CD14-positive monocyte (primary cell): ENCODE measurements around the gene SSTR5. TPM values are rescaled to one million over a fixed set of nuclear protein-coding genes. Genes with fewer than 3 reads are reported as not detected.

Source experiments
- DNase-seq, 3 donors: peaks; one replicate each; pipeline ENCODE4 v3.0.0-alpha.2; 2011 to 2022
- H2AFZ ChIP-seq: 2 replicates; pipeline ENCODE4 v1.6.0; 2012; ENCODE audit warnings: mild to moderate bottlenecking, low read depth, low read length, inconsistent platforms; ENCODE audit not compliant: insufficient read depth, poor library complexity, severe bottlenecking
- H3K27ac ChIP-seq, 2 donors: 1 replicate in 1 of 2; 2 replicates in 1 of 2; pipeline ENCODE4 v1.5.1; 2012 to 2013; ENCODE audit warnings: low read length in 2 of 2, control low read depth in 1 of 2, inconsistent platforms in 1 of 2, low read depth in 1 of 2, mild to moderate bottlenecking in 1 of 2
- H3K27me3 ChIP-seq, 2 donors: one replicate each; pipeline versions ENCODE4 v1.6.0 to v1.6.1; 2011 to 2013; ENCODE audit warnings: low read length in 2 of 2; ENCODE audit not compliant: control insufficient read depth in 2 of 2, insufficient read depth in 2 of 2
- H3K36me3 ChIP-seq, 2 donors: replicated peaks in 1 of 2; 1 replicate in 1 of 2; 2 replicates in 1 of 2; pipeline versions ENCODE4 v1.5.1 to v1.6.1; 2012 to 2013; ENCODE audit warnings: low read length in 2 of 2, control low read depth in 1 of 2, inconsistent platforms in 1 of 2, mild to moderate bottlenecking in 1 of 2; ENCODE audit not compliant: insufficient read depth in 2 of 2, control insufficient read depth in 1 of 2
- H3K4me1 ChIP-seq, 2 donors: 1 replicate in 1 of 2; 2 replicates in 1 of 2; pipeline versions ENCODE4 v1.5.1 to v1.6.1; 2012 to 2013; ENCODE audit warnings: low read length in 2 of 2, control low read depth in 1 of 2, inconsistent platforms in 1 of 2, mild to moderate bottlenecking in 1 of 2, moderate library complexity in 1 of 2; ENCODE audit not compliant: insufficient read depth in 2 of 2, control insufficient read depth in 1 of 2
- H3K4me2 ChIP-seq: replicated peaks from 2 replicates; pipeline ENCODE3; 2012; ENCODE audit warnings: low read length, moderate library complexity, mild to moderate bottlenecking; ENCODE audit not compliant: poor library complexity, severe bottlenecking; ENCODE audit errors: extremely low read depth
- H3K4me3 ChIP-seq, 3 experiments: fragments of 200-600 bp in 1 of 3; sonication (generic) in 1 of 3; replicated peaks in 1 of 3; 1 replicate in 2 of 3; 2 replicates in 1 of 3; pipeline ENCODE4 v1.5.1; 2011 to 2013; ENCODE audit warnings: low read length in 3 of 3, mild to moderate bottlenecking in 3 of 3, control low read depth in 2 of 3, low read depth in 2 of 3, inconsistent platforms in 1 of 3, moderate library complexity in 1 of 3
- H3K79me2 ChIP-seq: 2 replicates; pipeline ENCODE4 v1.6.0; 2012; ENCODE audit warnings: mild to moderate bottlenecking, control low read depth, inconsistent platforms, low read length, moderate library complexity; ENCODE audit not compliant: insufficient read depth
- H3K9ac ChIP-seq: 2 replicates; pipeline ENCODE4 v1.6.0; 2017; ENCODE audit warnings: low read length, mild to moderate bottlenecking; ENCODE audit not compliant: insufficient read depth, poor library complexity, severe bottlenecking
- H3K9me3 ChIP-seq, 2 donors: replicated peaks in 1 of 2; 1 replicate in 1 of 2; 2 replicates in 1 of 2; pipeline versions ENCODE4 v1.5.1 to v1.6.1; 2012 to 2013; ENCODE audit warnings: low read length in 2 of 2, control low read depth in 1 of 2; ENCODE audit not compliant: control insufficient read depth in 1 of 2, insufficient read depth in 1 of 2
- H4K20me1 ChIP-seq: 2 replicates; pipeline ENCODE4 v1.6.0; 2012; ENCODE audit warnings: mild to moderate bottlenecking, low read length, control low read depth, moderate library complexity; ENCODE audit not compliant: insufficient read depth
- H3K27ac Mint-ChIP-seq, 7 donors: one replicate each; pipeline ENCODE4 v1.8.0; 2020; ENCODE audit warnings: mild to moderate bottlenecking in 7 of 7, mixed read lengths in 7 of 7, moderate library complexity in 6 of 7, inconsistent platforms in 2 of 7
- H3K27me3 Mint-ChIP-seq, 3 donors: one replicate each; pipeline ENCODE4 v1.8.0; 2021 to 2022; ENCODE audit warnings: low read depth in 3 of 3, mild to moderate bottlenecking in 3 of 3, mixed read lengths in 3 of 3, moderate library complexity in 3 of 3, inconsistent platforms in 1 of 3
- H3K36me3 Mint-ChIP-seq, 2 donors: one replicate each; pipeline ENCODE4 v1.8.0; 2020; ENCODE audit warnings: mixed read lengths in 2 of 2, inconsistent platforms in 1 of 2, mild to moderate bottlenecking in 1 of 2
- H3K4me1 Mint-ChIP-seq: one replicate; pipeline ENCODE4 v1.8.0; 2020; ENCODE audit warnings: mild to moderate bottlenecking, mixed read lengths
- H3K4me3 Mint-ChIP-seq, 2 donors: one replicate each; pipeline ENCODE4 v1.8.0; 2020; ENCODE audit warnings: mild to moderate bottlenecking in 2 of 2, mixed read lengths in 2 of 2, moderate library complexity in 1 of 2
- H3K9me3 Mint-ChIP-seq, 7 donors: one replicate each; pipeline ENCODE4 v1.8.0; 2020 to 2022; ENCODE audit warnings: mixed read lengths in 7 of 7, mild to moderate bottlenecking in 6 of 7, moderate library complexity in 6 of 7, inconsistent platforms in 2 of 7
- CTCF ChIP-seq: fragments of 200-600 bp; IDR thresholded peaks from one replicate; pipeline ENCODE4 v1.8.0; 2022; ENCODE audit warnings: antibody characterized with exemption, mild to moderate bottlenecking
- WGBS: methylation state at CpG from one replicate; pipeline ENCODE4 v1.1.5; 2013; ENCODE audit warnings: missing lambda C conversion rate; ENCODE audit not compliant: insufficient coverage; 5-methylcytosine and 5-hydroxymethylcytosine counted together
- intact Hi-C, 2 donors: fragments of 100-400 bp; cut with micrococcal nuclease; formaldehyde crosslinking; loops; one replicate each; pipeline versions ENCODE4 v1.15.0 to v1.15.1; 2023
- polyA plus RNA-seq, 3 donors: library from polyadenylated mRNA; depleted of rRNA in 1 of 3; unstranded in 2 of 3; stranded (reverse) in 1 of 3; fragments of 300-500 nt in 2 of 3; fragments of >200 nt in 1 of 3; fragmentation: Illumina TruSeq in 2 of 3; gene quantifications; 1 replicate in 2 of 3; 2 replicates in 1 of 3; pipeline ENCODE4 v1.2.3, GENCODE V29; 2012 to 2021

SSTR5 gene
- polyA plus RNA-seq, 3 donors, result not detected

DNA sequence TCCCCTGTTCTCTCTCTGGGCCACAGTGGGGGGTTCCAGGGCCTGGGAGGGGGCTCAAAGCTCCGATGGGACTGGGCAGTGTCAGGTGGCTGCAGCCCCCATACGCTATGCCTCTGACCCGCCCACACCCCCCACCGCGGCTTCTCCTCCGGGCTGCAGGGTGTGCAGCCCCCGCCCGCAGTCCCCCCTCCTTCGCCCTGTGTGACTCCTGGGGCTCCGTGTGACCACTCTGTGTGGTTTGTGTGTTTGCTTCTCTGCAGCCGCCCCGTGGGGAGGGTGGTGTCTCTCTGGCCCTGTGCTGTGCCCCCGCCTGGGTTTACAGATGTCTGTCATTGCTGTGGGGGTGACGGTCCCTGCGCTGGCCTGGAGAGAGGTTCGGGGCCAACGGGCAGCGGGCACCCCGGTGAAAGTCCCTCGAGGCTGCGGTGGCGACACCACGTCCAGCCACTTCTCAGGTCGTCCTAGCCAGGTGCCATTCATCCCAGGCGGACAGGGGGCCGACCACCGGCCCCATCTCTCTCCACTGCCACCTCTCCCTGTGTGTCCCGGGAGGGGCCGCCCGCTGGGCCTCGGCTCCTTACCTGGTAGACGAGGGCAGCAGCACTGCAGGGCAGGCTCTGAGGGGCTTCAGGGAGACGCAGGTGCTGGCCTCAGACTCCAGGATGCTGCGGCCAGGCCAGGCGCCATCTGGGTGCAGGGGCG lies 5.5 kb downstream of the SSTR5 start:
- H3K36me3 Mint-ChIP-seq, result no peaks in the 10 kb centered on the region
- Histone ChIP-seq H3K4me2 (no peak overlapping the region), H3K9me3 (no peaks in the 10 kb centered on the region), H4K20me1 (no peaks in the 10 kb centered on the region), H3K79me2 (no peaks in the 10 kb centered on the region), H3K4me3 (no peak overlapping the region), H3K9ac (no peak overlapping the region), H3K36me3 (no peaks in the 10 kb centered on the region), H3K4me1 (no peaks in the 10 kb centered on the region), H3K27ac (no peak overlapping the region), H2AFZ (no peak overlapping the region), H3K27me3 (peaks cover 0 to 12% of the 10 kb centered on the region in 2 donors)
- WGBS, result 91% methylated on average over 30 of the region's 36 CpGs
- no peak for TF ChIP-seq CTCF
- no peak for DNase-seq
- H3K4me3 Mint-ChIP-seq, result no peak overlapping the region
- H3K4me1 Mint-ChIP-seq, result no peaks in the 10 kb centered on the region
- no peak overlapping the region for H3K27ac Mint-ChIP-seq
- intact Hi-C loops, result no loop called here
- peaks cover 0 to 6% (median under 1%) of the 10 kb centered on the region in 7 donors for H3K9me3 Mint-ChIP-seq
- H3K27me3 Mint-ChIP-seq, result peaks cover 2 to 52% (median 5%) of the 10 kb centered on the region in 3 donors

DNA sequence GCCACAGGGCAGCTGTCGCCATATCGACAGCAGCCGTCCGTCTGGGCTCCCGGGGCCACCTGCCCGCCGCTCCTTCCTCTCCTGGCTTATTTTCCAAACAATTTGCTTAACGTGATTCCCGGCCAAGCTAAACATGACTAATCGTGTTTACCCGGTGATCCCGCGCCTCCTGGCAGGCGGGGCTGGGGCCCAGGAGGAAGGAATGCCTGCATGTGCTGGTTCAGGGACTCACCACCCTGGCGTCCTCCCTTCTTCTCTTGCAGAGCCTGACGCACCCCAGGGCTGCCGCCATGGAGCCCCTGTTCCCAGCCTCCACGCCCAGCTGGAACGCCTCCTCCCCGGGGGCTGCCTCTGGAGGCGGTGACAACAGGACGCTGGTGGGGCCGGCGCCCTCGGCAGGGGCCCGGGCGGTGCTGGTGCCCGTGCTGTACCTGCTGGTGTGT lies 6.1 kb downstream of the SSTR5 start:
- no peak for DNase-seq
- TF ChIP-seq CTCF, result no peak
- H3K4me3 Mint-ChIP-seq, result no peak overlapping the region
- Histone ChIP-seq H2AFZ (no peak overlapping the region), H3K79me2 (no peaks in the 10 kb centered on the region), H3K4me3 (no peak overlapping the region), H3K27me3 (peaks cover 0 to 8% of the 10 kb centered on the region in 2 donors), H3K36me3 (no peaks in the 10 kb centered on the region), H3K9me3 (peaks cover 0 to 6% of the 10 kb centered on the region in 2 donors), H3K4me1 (no peaks in the 10 kb centered on the region), H3K9ac (no peak overlapping the region), H4K20me1 (no peaks in the 10 kb centered on the region), H3K27ac (no peak overlapping the region), H3K4me2 (no peak overlapping the region)
- intact Hi-C loops, result no loop called here
- peaks cover 0 to 6% (median 2%) of the 10 kb centered on the region in 7 donors for H3K9me3 Mint-ChIP-seq
- H3K36me3 Mint-ChIP-seq, result no peaks in the 10 kb centered on the region
- 79% methylated on average over 27 of the region's 28 CpGs for WGBS
- H3K27me3 Mint-ChIP-seq, result peaks cover 2 to 49% (median 4%) of the 10 kb centered on the region in 3 donors
- no peaks in the 10 kb centered on the region for H3K4me1 Mint-ChIP-seq
- H3K27ac Mint-ChIP-seq, result no peak overlapping the region
